ENCODE data around the gene SRGAP1.

- TF ChIP-seq CTCF (IDR thresholded peaks at IDR 0.05) (no peak), EZH2phosphoT487 (IDR thresholded peaks at IDR 0.05) (no peak)
Observed at GRCh38 chr12:63916561-63917476, 72.3 kb downstream of the SRGAP1 start.
